HL-60 (cell line): Measurements from ENCODE around the gene ANKRD11.
"Not testable (repeated sequence)": the region's sequence is repeated elsewhere in the genome, so short reads cannot be mapped to it uniquely, and the experiment has no call there.

Experiments used
- CTCF ChIP-seq: IDR thresholded peaks from one replicate; pipeline ENCODE4 v1.5.1; 2011; ENCODE audit warnings: low read length, control low read depth, inconsistent platforms; ENCODE audit not compliant: insufficient read depth
- POLR2AphosphoS5 ChIP-seq: IDR thresholded peaks from 2 replicates; pipeline ENCODE4 v1.6.1; 2012; ENCODE audit warnings: low read depth
- REST ChIP-seq: IDR thresholded peaks from 2 replicates; pipeline ENCODE4 v1.6.1; 2012; ENCODE audit warnings: low read depth; ENCODE audit not compliant: insufficient replicate concordance

DNA sequence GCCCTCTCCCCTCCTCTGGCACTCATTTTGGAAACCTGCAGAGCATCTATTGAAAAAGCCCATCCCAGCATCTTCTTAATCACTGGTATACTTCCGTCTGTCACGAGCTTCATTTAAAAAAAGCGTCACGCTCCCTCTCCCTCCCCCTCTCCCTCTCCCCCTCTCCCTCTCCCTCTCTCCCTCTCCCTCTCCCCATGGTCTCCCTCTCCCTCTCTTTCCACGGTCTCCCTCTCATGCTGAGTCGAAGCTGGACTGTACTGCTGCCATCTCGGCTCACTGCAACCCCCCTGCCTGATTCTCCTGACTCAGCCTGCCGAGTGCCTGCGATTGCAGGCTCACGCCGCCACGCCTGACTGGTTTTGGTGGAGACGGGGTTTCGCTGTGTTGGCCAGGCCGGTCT, 28.5 kb downstream of the ANKRD11 start:
- not testable (repeated sequence) for TF ChIP-seq POLR2AphosphoS5, CTCF, REST
